A549 (cell line): ENCODE data around the gene LCP1. TPM values are rescaled to one million over a fixed set of nuclear protein-coding genes. Genes with fewer than 3 reads are reported as not detected.
A peak's percentile ranks its signal among the peaks of the same experiment; 100 is the strongest.
"Not testable (repeated sequence)": the region's sequence is repeated elsewhere in the genome, so short reads cannot be mapped to it uniquely, and the experiment has no call there.

Source experiments
- ATAC-seq, 2 experiments: fragments of 200-7000 bp in 1 of 2; fragments of >200 bp in 1 of 2; cut with Nextera tagmentation in 1 of 2; cut with Tn5 transposase in 1 of 2; 3 replicates each; pipeline versions ENCODE4 v1.8.0 to v1.9.1; 2018 to 2020; ENCODE audit warnings: mild to moderate bottlenecking in 1 of 2, moderate library complexity in 1 of 2
- CTCF ChIA-PET: fragments of 300-600 bp; sonication (Branson Sonifier 250); formaldehyde crosslinking; extraction: SDS; loops from one replicate; lab custom pipeline; 2021; ENCODE audit warnings: antibody characterized with exemption, inconsistent platforms; lab: Yijun Ruan, JAX
- POLR2A ChIA-PET: fragments of 350-600 bp; formaldehyde crosslinking; extraction: SDS; loops from one replicate; lab custom pipeline; 2021; ENCODE audit warnings: antibody characterized with exemption, inconsistent platforms; lab: Yijun Ruan, JAX
- DNase-seq, 2 experiments: peaks; one replicate each; pipeline versions ENCODE4 v3.0.0 to v3.0.0-alpha.2; 2011 to 2016; ENCODE audit warnings: low read depth in 1 of 2, low spot score in 1 of 2
- FAIRE-seq: peaks from 2 replicates; lab custom pipeline; 2011; peaks lifted over from hg19 to GRCh38; lab: Jason Lieb, UNC
- H3K27ac ChIP-seq, 2 experiments: fragments of >200 bp; sonication (Bioruptor Twin); formaldehyde crosslinking; 3 replicates each; pipeline ENCODE4 v1.5.1; 2016 to 2017
- H3K4me1 ChIP-seq: fragments of >200 bp; sonication (Bioruptor Twin); formaldehyde crosslinking; 3 replicates; pipeline ENCODE4 v1.6.1; 2016
- H3K4me2 ChIP-seq: fragments of >200 bp; sonication (Bioruptor Twin); formaldehyde crosslinking; 3 replicates; pipeline ENCODE4 v1.6.1; 2016
- H3K4me3 ChIP-seq: fragments of >200 bp; sonication (Bioruptor Twin); formaldehyde crosslinking; 3 replicates; pipeline ENCODE4 v1.5.1; 2016
- H3K9me3 ChIP-seq: fragments of >200 bp; sonication (Bioruptor Twin); formaldehyde crosslinking; 3 replicates; pipeline ENCODE4 v1.6.1; 2016
- BCL3 ChIP-seq: fragments of >200 bp; sonication (Bioruptor Twin); formaldehyde crosslinking; IDR thresholded peaks from 3 replicates; pipeline ENCODE4 v1.6.1; 2016
- CBX8 ChIP-seq: fragments of 200-600 bp; sonication (generic); IDR thresholded peaks from 2 replicates; pipeline ENCODE4 v1.6.1; 2016
- CHD2 ChIP-seq: fragments of 150-350 bp; IDR thresholded peaks from 2 replicates; pipeline ENCODE4 v1.6.1; 2014; ENCODE audit warnings: low read length; ENCODE audit not compliant: partially characterized antibody
- EHF ChIP-seq: fragments of 250-450 bp; sonication (Bioruptor Pico); IDR thresholded peaks from 2 replicates; pipeline ENCODE4 v1.5.0; 2020; ENCODE audit warnings: mild to moderate bottlenecking
- ELK1 ChIP-seq: fragments of 150-350 bp; IDR thresholded peaks from 2 replicates; pipeline ENCODE4 v1.6.1; 2014; ENCODE audit warnings: low read depth, mild to moderate bottlenecking, low read length
- ESRRA ChIP-seq: fragments of 150-350 bp; IDR thresholded peaks from 2 replicates; pipeline ENCODE4 v1.6.1; 2014; ENCODE audit warnings: mild to moderate bottlenecking, low read length, borderline replicate concordance
- FOSB ChIP-seq: fragments of 250-450 bp; sonication (Bioruptor Pico); IDR thresholded peaks from 2 replicates; pipeline ENCODE4 v1.5.0; 2020; ENCODE audit warnings: mild to moderate bottlenecking, moderate library complexity
- FOXS1 ChIP-seq: fragments of 250-450 bp; sonication (Bioruptor Pico); IDR thresholded peaks from 2 replicates; pipeline ENCODE4 v1.5.0; 2020; ENCODE audit warnings: mild to moderate bottlenecking, moderate library complexity
- HES2 ChIP-seq: fragments of >200 bp; sonication (Bioruptor Twin); formaldehyde crosslinking; IDR thresholded peaks from 2 replicates; pipeline ENCODE4 v1.6.1; 2016
- HEYL ChIP-seq: fragments of 250-450 bp; sonication (Bioruptor Pico); IDR thresholded peaks from 2 replicates; pipeline ENCODE4 v1.8.0; 2021; ENCODE audit warnings: mild to moderate bottlenecking, moderate library complexity
- HMGXB4 ChIP-seq: fragments of 250-450 bp; sonication (Bioruptor Pico); IDR thresholded peaks from 2 replicates; pipeline ENCODE4 v1.5.0; 2021; ENCODE audit warnings: mild to moderate bottlenecking, moderate library complexity, borderline replicate concordance
- HOXB5 ChIP-seq: fragments of 250-450 bp; sonication (Bioruptor Pico); IDR thresholded peaks from 2 replicates; pipeline ENCODE4 v1.5.0; 2020; ENCODE audit warnings: mild to moderate bottlenecking, moderate library complexity
- KDM1A ChIP-seq: fragments of 200-600 bp; sonication (generic); IDR thresholded peaks from 2 replicates; pipeline ENCODE4 v1.6.1; 2016; ENCODE audit warnings: low read depth, mild to moderate bottlenecking
- MAZ ChIP-seq: fragments of 150-350 bp; IDR thresholded peaks from 2 replicates; pipeline ENCODE4 v1.6.1; 2014; ENCODE audit warnings: antibody characterized with exemption, low read depth, low read length, borderline replicate concordance
- MYC ChIP-seq: IDR thresholded peaks from 2 replicates; pipeline ENCODE4 v1.6.1; 2012; ENCODE audit warnings: mild to moderate bottlenecking, inconsistent platforms, low read length, improper control_type of control experiment, borderline replicate concordance
- POLR2A ChIP-seq: IDR thresholded peaks from 2 replicates; pipeline ENCODE4 v1.6.1; 2012; ENCODE audit warnings: mild to moderate bottlenecking, low read length
- POLR2AphosphoS2 ChIP-seq: conservative IDR thresholded peaks from 2 replicates; pipeline ENCODE4 v1.6.1; 2012; ENCODE audit warnings: low read length, improper control_type of control experiment, inconsistent platforms
- RARB ChIP-seq: fragments of 250-450 bp; sonication (Bioruptor Pico); IDR thresholded peaks from 2 replicates; pipeline ENCODE4 v1.8.0; 2021; ENCODE audit warnings: mild to moderate bottlenecking, moderate library complexity
- RCOR1 ChIP-seq: fragments of 150-350 bp; IDR thresholded peaks from 2 replicates; pipeline ENCODE4 v1.6.1; 2014; ENCODE audit warnings: antibody characterized with exemption, low read length, low read depth
- RNF2 ChIP-seq: fragments of 200-600 bp; sonication (generic); IDR thresholded peaks from 2 replicates; pipeline ENCODE4 v1.6.1; 2016; ENCODE audit warnings: low read depth, mild to moderate bottlenecking, antibody characterized with exemption, moderate library complexity, borderline replicate concordance
- SMC3 ChIP-seq: fragments of >200 bp; sonication (Bioruptor Twin); formaldehyde crosslinking; IDR thresholded peaks from 3 replicates; pipeline ENCODE4 v1.6.1; 2018; ENCODE audit warnings: inconsistent platforms
- TFCP2L1 ChIP-seq: fragments of 250-450 bp; sonication (Bioruptor Pico); IDR thresholded peaks from 2 replicates; pipeline ENCODE4 v1.5.0; 2021; ENCODE audit warnings: mild to moderate bottlenecking
- ZSCAN20 ChIP-seq: fragments of 250-450 bp; sonication (Bioruptor Pico); IDR thresholded peaks from 2 replicates; pipeline ENCODE4 v1.8.0; 2022; ENCODE audit warnings: mild to moderate bottlenecking, moderate library complexity
- WGBS: methylation state at CpG from one replicate; pipeline ENCODE4 v1.1.6; 2017; ENCODE audit errors: missing lambda C conversion rate; 5-methylcytosine and 5-hydroxymethylcytosine counted together
- polyA minus RNA-seq: library from RNA; depleted of rRNA, polyadenylated mRNA; stranded (reverse); fragments of >200 nt; gene quantifications from 2 replicates; pipeline ENCODE4 v1.2.3, GENCODE V29; 2011; rRNA and poly(A)+ RNA removed
- polyA plus RNA-seq, 4 experiments: library from polyadenylated mRNA; depleted of rRNA in 3 of 4; stranded (reverse); fragments of >200 nt; fragmentation: RNase III in 1 of 4; extraction: RNeasy Plus Mini Kit Qiagen cat#74134 plus additional on column Dnase treatment in 1 of 4; gene quantifications; 2 replicates in 3 of 4; 3 replicates in 1 of 4; pipeline ENCODE4 v1.2.3, GENCODE V29; 2011 to 2017

LCP1 gene
- 0.19 and 0.34 TPM in 2 replicates for polyA plus RNA-seq (2011; rRNA removed)
- polyA plus RNA-seq (2012; cell fraction: cytosol; rRNA removed) = 0.04 and 0.08 TPM in 2 replicates
- 0.02 and 0.05 TPM in 2 replicates for polyA plus RNA-seq (2012; cell fraction: nucleus; rRNA removed)
- 0.07 to 0.09 TPM in 2 of 3 replicates, not detected in the other for polyA plus RNA-seq (2017; fragmentation: RNase III; extraction: RNeasy Plus Mini Kit Qiagen cat#74134 plus additional on column Dnase treatment)
- polyA minus RNA-seq = 0.08 and 0.10 TPM in 2 replicates

GRCh38 chr13:46181840-46182490, at the start of gene LCP1:
Gene LCP1, minus strand, starts transcription at chr13:46182177. Its CDS starts 22,515 bp downstream, at chr13:46159662.
- FAIRE-seq (no peak), DNase-seq (no peak), ATAC-seq (no peak)
- no peak for TF ChIP-seq FOSB (CRISPR knock-in tag)
- TF ChIP-seq CHD2 = no peak
- TF ChIP-seq MAZ = no peak
- TF ChIP-seq ZSCAN20 (CRISPR knock-in tag) = no peak
- no peak for TF ChIP-seq MYC
- TF ChIP-seq CBX8 = no peak
- TF ChIP-seq SMC3 = no peak
- H3K4me3 ChIP-seq = no peak within 1 kb of the TSS
- H3K4me1 ChIP-seq = no peaks in the 10 kb centered on the region
- WGBS = 63% methylated on average over 8 of the region's 8 CpGs
- H3K4me2 ChIP-seq = no peak within 1 kb of the TSS
- H3K9me3 ChIP-seq = no peaks in the 10 kb centered on the region
- ChIA-PET POLR2A (no interaction called here), CTCF (no interaction called here)
- H3K27ac ChIP-seq = no peak within 1 kb of the TSS

GRCh38 chr13:46229251-46229650, 47.3 kb upstream of the LCP1 start:
- 59% methylated on average over 2 of the region's 2 CpGs for WGBS
- H3K4me2 ChIP-seq = no peak overlapping the region
- TF ChIP-seq BCL3 = no peak
- no peak for TF ChIP-seq HOXB5 (CRISPR knock-in tag)
- TF ChIP-seq KDM1A = no peak
- no peak for TF ChIP-seq RNF2
- no peak for TF ChIP-seq EHF (CRISPR knock-in tag)
- no peak for TF ChIP-seq CHD2
- TF ChIP-seq ESRRA = no peak
- TF ChIP-seq HES2 = no peak
- no peak for TF ChIP-seq ZSCAN20 (CRISPR knock-in tag)
- TF ChIP-seq HMGXB4 (CRISPR knock-in tag) = no peak
- no peak for TF ChIP-seq POLR2A
- no peak for TF ChIP-seq HEYL (CRISPR knock-in tag)
- TF ChIP-seq ELK1 = no peak
- TF ChIP-seq RCOR1 = no peak
- no peak for TF ChIP-seq POLR2AphosphoS2
- TF ChIP-seq FOXS1 (CRISPR knock-in tag) = no peak
- TF ChIP-seq RARB (CRISPR knock-in tag) = no peak
- TF ChIP-seq TFCP2L1 (CRISPR knock-in tag) = no peak
- no peak overlapping the region for H3K4me3 ChIP-seq
- no peaks in the 10 kb centered on the region for H3K9me3 ChIP-seq
- ATAC-seq (no peak), DNase-seq (no peak), FAIRE-seq (no peak)
- no peaks in the 10 kb centered on the region for H3K4me1 ChIP-seq
- no peak overlapping the region for H3K27ac ChIP-seq
- POLR2A ChIA-PET = no interaction called here
- CTCF ChIA-PET = no interaction called here

GRCh38 chr13:46220234-46220633, 38.3 kb upstream of the LCP1 start:
- H3K9me3 ChIP-seq, CTCF ChIA-PET, H3K4me3 ChIP-seq, FAIRE-seq, H3K27ac ChIP-seq, H3K4me2 ChIP-seq, H3K4me1 ChIP-seq, ATAC-seq, POLR2A ChIA-PET: not testable (repeated sequence)
- WGBS = 0% methylated on average over 2 of the region's 2 CpGs
- DNase-seq = peak in 1 of 2 experiments; percentile 4

- 64% methylated on average over 1 of the region's 1 CpG for WGBS
These were observed 32.8 kb upstream of the LCP1 start for GRCh38 chr13:46214741-46215140.

More at GRCh38 chr13:46214741-46215140, 32.8 kb upstream of the LCP1 start:
- H3K9me3 ChIP-seq, FAIRE-seq, H3K4me3 ChIP-seq, POLR2A ChIA-PET, DNase-seq, H3K4me1 ChIP-seq, H3K4me2 ChIP-seq, ATAC-seq, H3K27ac ChIP-seq: not testable (repeated sequence)
- CTCF ChIA-PET = interaction anchor here (0.6 kb wide), 1 partner anchor 24 kb away, joined by 4 read pairs; no protein-coding TSS in a partner anchor
